Activated T-cell treated with anti-CD3 and anti-CD28 coated beads for 24 hours (primary cell): ENCODE measurements around the gene TMEM201.
"Not testable (repeated sequence)": the region's sequence is repeated elsewhere in the genome, so short reads cannot be mapped to it uniquely, and the experiment has no call there.

Experiments
- DNase-seq: peaks from one replicate; pipeline ENCODE4 v3.0.0-alpha.2; 2020; ENCODE audit warnings: low read depth

The TMEM201 gene

GRCh38 chr1:9588551-9589143 lies at the start of gene TMEM201:
TMEM201 (plus strand) TSS chr1:9588911; CDS start chr1:9588931, 20 bp downstream.
- DNase-seq, result peak; percentile 92

DNA sequence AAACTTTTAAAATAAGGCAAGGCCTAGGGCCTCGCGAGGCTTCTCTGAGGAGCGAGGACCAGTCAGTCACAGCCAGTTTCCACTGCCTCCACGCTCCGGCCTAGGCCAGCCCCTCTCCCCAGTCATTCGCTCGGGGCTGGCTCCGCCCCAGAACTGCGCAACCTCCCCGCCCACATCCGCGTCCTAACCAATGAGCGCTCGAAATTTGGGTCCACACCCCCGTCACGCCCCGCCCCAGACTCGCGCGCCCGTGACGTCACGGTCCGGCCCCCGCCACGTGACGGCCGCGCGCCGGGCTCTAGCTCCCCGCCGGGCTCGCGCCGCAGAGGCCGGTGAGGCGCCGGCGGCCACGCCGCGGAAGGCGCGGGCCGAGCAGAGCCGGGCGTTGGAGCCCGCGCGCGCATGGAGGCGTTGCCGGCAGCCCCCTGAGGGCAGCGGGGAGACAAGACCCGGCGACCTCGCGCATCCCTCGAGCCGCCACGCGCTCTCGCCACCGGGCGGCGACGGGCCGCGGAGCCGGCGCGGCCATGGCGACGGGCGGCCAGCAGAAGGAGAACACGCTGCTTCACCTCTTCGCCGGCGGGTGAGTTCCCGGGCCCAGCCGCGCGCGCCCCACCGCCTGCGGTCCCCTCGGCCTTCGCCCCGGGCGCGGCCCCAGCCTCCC lies 49.4 kb upstream of the TMEM201 start, which contains the start of gene SLC25A33:
Gene SLC25A33 (plus strand): TSS at position 301 of the 664 bp plus-strand sequence. CDS start 227 bp downstream, at position 528.
- DNase-seq, result peak; percentile 96

DNA sequence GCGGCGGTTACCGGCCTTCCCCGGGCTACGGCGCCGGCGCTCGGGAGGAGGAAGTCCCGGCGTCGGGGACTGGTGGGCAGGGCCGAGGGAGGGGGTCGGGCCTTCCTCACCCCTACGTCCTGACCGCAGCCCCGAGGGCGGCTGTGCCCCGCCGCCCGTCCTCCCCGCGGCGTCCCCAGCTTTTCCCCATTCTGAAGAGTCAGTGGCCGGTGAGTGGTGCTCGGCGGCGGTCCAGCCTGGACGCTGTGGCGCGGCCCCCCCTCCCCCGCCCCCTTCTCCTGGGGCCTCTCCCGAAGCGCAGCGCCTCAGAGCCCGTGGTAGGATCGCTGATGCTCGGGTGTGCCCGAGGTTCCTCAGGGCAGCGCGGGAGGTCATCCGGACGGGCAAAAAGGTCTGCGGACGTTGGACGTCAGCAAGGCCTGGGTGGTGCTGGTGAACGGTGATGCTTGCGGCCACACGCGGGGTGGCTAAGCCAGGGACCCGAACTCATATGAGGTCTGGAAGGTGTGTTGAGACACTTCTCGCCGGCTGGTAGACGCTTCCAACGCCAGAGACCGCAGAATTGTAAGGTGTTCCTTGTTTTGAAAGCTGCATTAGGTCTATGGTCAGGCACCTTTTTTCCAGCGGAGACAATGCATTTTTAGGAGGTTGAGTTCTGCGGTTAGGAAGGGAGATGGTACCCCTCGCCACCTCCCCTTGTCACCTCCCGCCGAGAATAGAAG lies 48.7 kb upstream of the TMEM201 start:
- DNase-seq, result peak; percentile 28

DNA sequence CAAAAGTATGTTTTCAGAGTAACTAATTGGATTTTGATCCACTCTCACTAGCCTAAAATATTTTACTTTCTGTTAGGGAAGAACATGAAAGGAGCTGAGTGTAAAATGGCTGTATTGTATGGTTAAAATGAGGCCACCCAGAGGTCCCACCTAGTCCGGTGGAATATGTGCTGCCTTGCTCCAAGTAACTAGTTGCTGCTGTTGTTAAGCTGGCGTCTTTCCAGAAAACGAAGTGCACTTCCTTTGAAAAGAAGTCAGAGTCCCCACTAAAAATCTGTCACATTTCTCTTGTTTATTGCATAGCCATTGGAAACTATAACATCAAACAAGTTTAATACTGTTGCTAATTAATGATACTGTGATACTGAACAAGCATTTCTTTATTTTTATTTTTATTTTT lies 46.3 kb upstream of the TMEM201 start:
- no peak for DNase-seq

GRCh38 chr1:9544926-9545325 lies 43.8 kb upstream of the TMEM201 start:
- no peak for DNase-seq

- DNase-seq, result no peak
Observed at GRCh38 chr1:9549955-9550546, 38.7 kb upstream of the TMEM201 start.

DNA sequence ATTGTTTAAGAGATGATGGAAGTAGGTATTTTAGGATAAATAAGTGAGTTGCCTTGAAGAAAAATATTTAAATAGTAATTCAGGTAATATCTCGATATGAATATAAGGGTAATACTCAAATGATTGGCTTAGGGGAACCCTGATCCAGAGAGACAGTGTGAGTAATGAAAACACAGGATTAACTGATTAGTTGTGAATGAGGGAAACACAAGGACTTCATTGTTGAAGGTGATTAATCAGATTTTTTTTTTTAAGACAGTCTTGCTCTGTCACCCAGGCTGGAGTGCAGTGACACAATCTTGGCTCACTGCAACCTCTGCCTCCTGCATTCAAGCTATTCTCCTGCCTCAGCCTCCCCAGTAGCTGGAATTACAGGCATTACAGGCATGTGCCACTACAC lies 36.7 kb upstream of the TMEM201 start:
- no peak for DNase-seq

DNA sequence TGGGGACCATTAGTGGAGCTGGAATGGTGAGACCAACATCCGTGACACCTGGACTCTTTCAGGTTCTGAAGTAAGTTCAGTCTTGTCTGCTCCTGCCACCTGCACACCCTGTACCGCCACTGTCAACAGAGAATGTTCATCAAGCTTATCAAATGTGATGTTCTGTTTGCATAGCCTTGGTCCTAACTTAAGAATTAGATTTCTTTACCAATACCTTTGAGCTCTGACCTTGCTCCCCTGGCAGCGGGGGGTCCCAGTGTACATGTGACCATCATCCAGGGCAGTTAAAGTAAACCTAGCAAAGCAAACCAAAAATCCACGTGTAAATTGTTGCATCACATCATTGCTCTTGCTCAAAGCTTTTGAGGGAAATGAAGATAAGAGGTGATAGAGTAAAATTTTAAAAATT lies 35.0 kb upstream of the TMEM201 start:
- no peak for DNase-seq

GRCh38 chr1:9555942-9556341 lies 32.8 kb upstream of the TMEM201 start:
- no peak for DNase-seq

DNA sequence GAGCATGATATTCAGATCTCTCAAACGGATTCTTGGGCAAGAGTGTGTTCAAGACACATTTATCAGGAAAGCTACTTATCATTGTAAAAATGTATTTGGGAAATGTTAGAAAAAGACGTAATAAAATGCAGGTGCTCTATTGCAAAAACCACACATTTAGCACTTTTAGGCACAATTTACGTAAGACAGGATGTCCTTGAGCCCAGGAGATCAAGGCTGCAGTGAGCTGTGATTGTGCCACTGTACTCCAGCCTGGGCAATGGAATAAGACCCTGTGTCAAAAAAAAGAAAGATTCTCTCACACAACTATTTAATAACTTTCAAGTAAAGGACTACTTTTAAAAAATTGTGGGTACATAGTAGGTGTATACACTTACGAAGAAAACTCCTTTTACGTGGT lies 31.1 kb upstream of the TMEM201 start:
- no peak for DNase-seq

DNA sequence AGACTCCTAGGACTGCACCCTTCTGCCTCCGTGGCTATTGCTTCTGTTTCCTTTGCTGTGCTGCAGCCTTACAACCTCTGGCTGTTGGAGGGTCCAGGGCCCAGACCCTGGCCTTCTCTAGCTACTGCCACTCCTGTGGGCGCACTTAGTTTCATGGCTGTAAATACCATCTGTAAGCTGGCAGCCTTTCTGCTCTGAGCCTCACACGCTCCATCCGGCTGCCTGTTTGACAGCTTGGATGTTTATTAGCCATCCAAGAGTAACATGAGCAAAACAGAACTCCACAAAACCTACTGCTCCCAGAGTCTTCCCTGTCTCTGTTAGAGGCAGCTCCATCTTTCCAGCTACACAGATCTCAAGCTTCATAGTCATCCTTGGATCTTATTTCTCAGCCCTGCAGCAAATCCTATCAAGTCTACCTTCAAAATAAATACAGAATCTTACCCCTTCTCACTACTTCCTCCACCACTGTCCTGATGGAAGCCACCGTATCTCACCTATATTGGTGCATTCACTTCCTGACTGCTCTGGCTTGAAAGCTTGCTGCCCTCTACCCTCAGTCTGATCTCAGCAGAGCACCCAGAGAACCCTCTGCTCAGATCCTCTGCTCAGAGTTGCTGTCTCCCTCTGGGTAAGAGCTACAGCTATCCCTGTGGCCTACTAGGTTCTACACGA lies 30.3 kb upstream of the TMEM201 start:
- DNase-seq, result no peak

GRCh38 chr1:9558946-9559545 lies 29.7 kb upstream of the TMEM201 start:
- DNase-seq, result no peak

- DNase-seq, result no peak
Observed at GRCh38 chr1:9559673-9560072, 29.0 kb upstream of the TMEM201 start.

DNA sequence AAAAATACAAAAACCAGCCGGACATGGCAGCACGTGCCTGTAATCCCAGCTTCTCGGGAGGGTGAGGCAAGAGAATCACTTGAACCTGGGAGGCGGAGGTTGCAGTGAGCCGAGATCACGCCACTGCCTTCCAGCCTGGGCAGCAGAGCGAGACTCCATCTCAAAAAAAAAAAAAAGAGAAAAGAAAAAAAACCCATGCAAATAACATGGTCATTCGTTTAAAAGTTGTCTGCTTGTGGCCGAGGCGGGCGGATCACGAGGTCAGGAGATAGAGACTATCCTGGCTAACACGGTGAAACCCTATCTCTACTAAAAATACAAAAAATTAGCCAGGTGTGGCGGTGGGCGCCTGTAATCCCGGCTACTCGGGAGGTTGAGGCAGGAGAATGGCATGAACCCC lies 28.6 kb upstream of the TMEM201 start:
- DNase-seq, result not testable (repeated sequence)

GRCh38 chr1:9561429-9561828 lies 27.3 kb upstream of the TMEM201 start:
- no peak for DNase-seq

GRCh38 chr1:9569267-9569666 lies 19.4 kb upstream of the TMEM201 start:
- DNase-seq, result no peak

- not testable (repeated sequence) for DNase-seq
Observed at GRCh38 chr1:9570886-9571529, 17.7 kb upstream of the TMEM201 start.

- no peak for DNase-seq
Observed at GRCh38 chr1:9573723-9574122, 15.0 kb upstream of the TMEM201 start.

DNA sequence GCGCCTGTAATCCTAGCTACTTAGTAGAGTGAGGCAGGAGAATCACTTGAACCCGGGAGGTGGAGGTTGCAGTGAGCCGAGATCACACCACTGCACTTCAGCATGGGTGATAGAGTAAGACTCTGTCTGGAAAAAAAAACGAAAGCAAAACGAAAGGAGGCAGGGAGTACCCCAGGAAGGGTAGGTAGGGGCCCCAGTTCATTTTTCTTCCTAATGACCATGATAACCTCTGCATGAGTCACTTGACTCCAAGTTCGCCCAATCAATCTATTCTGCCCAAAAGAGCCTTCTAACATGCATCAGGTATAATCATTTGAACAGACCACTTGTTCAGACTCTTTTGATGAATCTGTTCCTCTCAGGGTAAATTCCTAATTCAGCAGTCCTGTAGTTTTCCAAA lies 13.2 kb upstream of the TMEM201 start:
- DNase-seq, result no peak

GRCh38 chr1:9576903-9577302 lies 11.8 kb upstream of the TMEM201 start:
- no peak for DNase-seq

DNA sequence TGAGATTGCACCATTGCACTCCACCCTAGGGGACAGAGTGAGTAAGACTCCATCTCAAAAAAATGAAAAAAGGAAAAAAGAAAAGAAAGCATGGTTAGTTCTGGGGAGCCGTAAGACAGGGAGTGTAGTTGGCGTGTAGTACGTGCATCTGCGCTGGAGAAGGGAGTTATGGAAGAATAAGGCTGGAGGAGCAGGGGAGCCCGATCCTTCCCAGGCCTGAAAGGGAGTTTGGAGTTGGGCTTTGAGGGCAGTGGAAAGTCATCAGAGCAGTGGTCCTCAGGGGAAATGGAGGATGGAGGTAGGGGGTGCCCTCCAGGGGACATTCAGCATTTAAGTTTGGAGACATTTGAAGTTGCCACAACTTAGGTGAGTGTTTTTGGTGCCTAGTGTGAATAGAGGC lies 11.3 kb upstream of the TMEM201 start:
- DNase-seq, result no peak
